ENCODE data around the gene CHD9. TPM values are rescaled to one million over a fixed set of nuclear protein-coding genes. Genes with fewer than 3 reads are reported as not detected.

The CHD9 gene
- total RNA-seq, 6 experiments from 2014 or later = 19.8 to 44.3 (median 30.2) TPM

DNA sequence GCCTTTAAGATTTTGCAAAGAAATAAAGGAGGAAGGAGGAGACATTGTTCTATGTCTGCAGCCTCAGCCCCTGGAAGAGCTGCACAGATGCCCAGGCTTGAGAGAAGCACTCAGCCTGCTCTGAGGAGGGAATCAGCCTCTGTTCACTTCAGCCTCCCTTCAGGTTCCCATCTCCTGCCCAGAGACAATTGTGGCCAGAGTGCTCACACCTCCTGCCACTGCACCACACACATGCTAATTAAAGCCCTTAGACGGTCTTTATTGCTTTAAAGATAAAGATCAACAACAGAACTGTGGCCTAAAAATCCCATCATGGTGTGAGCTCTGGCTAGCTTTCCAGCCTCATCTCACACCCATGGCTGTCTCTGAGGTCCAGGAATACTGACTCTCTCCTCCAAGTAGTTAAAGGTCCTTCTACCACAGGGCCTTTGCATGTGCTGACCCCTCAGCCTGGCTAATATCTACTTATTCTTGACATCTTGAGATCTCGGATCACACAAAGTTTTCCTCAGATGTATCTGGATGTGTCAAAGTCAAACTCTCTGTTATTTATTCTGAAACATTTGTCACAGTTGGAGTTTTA, 35.9 kb upstream of the CHD9 start:
- Histone ChIP-seq H3K9me3 (no peaks in the 10 kb centered on the region), H3K36me3 (no peaks in the 10 kb centered on the region), H3K27me3 (no peaks in the 10 kb centered on the region), H3K4me1 (no peaks in the 10 kb centered on the region), H3K4me3 (no peak overlapping the region), H3K27ac (no peak overlapping the region)
- no CpG with 5 or more reads among the region's 2 CpGs for WGBS (ENCODE audit: insufficient coverage, low coverage, low lambda C conversion rate, missing lambda C conversion rate)
- TF ChIP-seq, protein P1, sequence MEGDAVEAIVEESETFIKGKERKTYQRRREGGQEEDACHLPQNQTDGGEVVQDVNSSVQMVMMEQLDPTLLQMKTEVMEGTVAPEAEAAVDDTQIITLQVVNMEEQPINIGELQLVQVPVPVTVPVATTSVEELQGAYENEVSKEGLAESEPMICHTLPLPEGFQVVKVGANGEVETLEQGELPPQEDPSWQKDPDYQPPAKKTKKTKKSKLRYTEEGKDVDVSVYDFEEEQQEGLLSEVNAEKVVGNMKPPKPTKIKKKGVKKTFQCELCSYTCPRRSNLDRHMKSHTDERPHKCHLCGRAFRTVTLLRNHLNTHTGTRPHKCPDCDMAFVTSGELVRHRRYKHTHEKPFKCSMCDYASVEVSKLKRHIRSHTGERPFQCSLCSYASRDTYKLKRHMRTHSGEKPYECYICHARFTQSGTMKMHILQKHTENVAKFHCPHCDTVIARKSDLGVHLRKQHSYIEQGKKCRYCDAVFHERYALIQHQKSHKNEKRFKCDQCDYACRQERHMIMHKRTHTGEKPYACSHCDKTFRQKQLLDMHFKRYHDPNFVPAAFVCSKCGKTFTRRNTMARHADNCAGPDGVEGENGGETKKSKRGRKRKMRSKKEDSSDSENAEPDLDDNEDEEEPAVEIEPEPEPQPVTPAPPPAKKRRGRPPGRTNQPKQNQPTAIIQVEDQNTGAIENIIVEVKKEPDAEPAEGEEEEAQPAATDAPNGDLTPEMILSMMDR (IDR thresholded peaks at IDR 0.05) = no peak
- TF ChIP-seq POLR2A (IDR thresholded peaks at IDR 0.05) = no peak
- ATAC-seq (no peak), DNase-seq (no peak)
- intact Hi-C loops (cut with DNase I) = no loop called here

DNA sequence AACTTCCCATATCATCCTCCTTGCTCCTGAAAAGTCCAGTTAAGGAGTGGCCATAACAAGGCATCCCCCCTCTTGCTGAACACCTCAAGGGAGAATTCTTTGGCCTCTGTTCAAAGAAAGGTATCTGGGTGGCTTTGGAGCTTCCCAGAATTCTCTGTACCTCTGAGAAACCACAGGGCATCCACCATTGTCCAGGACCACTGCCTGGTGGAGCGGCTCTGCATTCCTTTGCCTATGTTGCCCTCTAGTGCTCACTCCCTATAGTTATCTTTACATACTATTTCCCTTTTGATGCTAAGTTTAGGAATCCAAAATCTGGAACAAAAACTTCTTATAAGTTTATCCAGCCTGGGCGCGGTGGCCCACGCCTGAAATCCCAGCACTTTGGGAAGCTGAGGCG, 32.4 kb upstream of the CHD9 start:
- no peaks in the 10 kb centered on the region for H3K27me3 ChIP-seq
- H3K4me3 ChIP-seq = no peak overlapping the region
- DNase-seq (no peak), ATAC-seq (peak; percentile 84 to 91 (median 88))
- 7% methylated on average over 5 of the region's 5 CpGs for WGBS (ENCODE audit: insufficient coverage, low coverage, low lambda C conversion rate, missing lambda C conversion rate)
- no peaks in the 10 kb centered on the region for H3K36me3 ChIP-seq
- no peak overlapping the region for H3K27ac ChIP-seq
- TF ChIP-seq POLR2A (IDR thresholded peaks at IDR 0.05) = no peak
- TF ChIP-seq, protein P1 (IDR thresholded peaks at IDR 0.05) = peak; percentile 41 to 60 (median 54)
- intact Hi-C loops (cut with DNase I) = no loop called here
- no peaks in the 10 kb centered on the region for H3K4me1 ChIP-seq
- H3K9me3 ChIP-seq = no peaks in the 10 kb centered on the region

DNA sequence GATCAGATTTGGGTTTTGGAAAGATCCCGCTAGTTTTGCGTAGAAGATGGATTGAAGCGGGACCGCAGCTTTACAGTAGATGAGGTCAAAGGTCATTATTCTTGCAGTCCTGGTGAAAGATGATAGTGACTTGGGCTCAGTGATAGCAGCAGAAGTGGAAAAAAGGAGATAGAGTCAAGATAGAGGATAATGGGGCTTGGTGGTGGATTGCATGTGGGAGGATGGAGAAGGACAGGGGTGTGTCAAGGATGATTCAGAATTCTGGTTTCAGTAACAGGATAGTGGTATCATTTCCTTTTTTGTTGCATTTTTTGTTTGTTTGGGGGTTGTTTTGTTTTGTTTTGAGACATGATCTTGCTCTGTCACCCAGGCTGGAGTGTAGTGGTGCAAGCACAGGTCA, 30.7 kb upstream of the CHD9 start:
- no peaks in the 10 kb centered on the region for H3K36me3 ChIP-seq
- TF ChIP-seq, protein P1 (IDR thresholded peaks at IDR 0.05) = no peak
- TF ChIP-seq POLR2A (IDR thresholded peaks at IDR 0.05) = no peak
- ATAC-seq (no peak), DNase-seq (no peak)
- no peaks in the 10 kb centered on the region for H3K27me3 ChIP-seq
- H3K27ac ChIP-seq = no peak overlapping the region
- WGBS (ENCODE audit: insufficient coverage, low coverage, low lambda C conversion rate, missing lambda C conversion rate) = 94% methylated on average over 4 of the region's 4 CpGs
- H3K4me3 ChIP-seq = no peak overlapping the region
- intact Hi-C loops (cut with DNase I) = no loop called here
- H3K9me3 ChIP-seq = no peaks in the 10 kb centered on the region
- H3K4me1 ChIP-seq = no peaks in the 10 kb centered on the region

DNA sequence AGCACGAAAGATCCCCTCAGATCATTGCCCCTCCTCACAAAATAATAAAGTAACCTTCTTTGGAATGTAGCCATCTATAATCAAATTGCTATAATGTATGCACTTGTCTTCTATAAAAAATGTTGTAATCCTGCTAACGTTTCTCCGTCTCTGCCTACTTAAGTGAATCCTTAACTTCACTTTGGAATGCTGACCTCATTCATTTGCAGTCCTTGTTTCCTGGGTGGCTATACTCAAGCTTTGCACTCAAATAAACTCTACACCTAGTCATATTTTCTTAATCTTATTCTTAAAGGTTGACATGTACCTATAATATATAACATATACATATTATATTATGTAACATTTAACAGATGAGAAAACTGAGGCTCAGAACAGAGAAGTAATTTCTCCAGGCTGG, 24.8 kb upstream of the CHD9 start:
- no peak for TF ChIP-seq POLR2A (IDR thresholded peaks at IDR 0.05)
- TF ChIP-seq, protein P1 (IDR thresholded peaks at IDR 0.05) = no peak
- no peaks in the 10 kb centered on the region for H3K27me3 ChIP-seq
- WGBS (ENCODE audit: insufficient coverage, low coverage, low lambda C conversion rate, missing lambda C conversion rate) = 72% methylated on average over 3 of the region's 3 CpGs
- ATAC-seq = no peak
- intact Hi-C loops (cut with DNase I) = no loop called here
- H3K9me3 ChIP-seq = no peaks in the 10 kb centered on the region
- no peak for DNase-seq
- H3K27ac ChIP-seq = no peak overlapping the region
- no peaks in the 10 kb centered on the region for H3K4me1 ChIP-seq
- no peak overlapping the region for H3K4me3 ChIP-seq
- no peaks in the 10 kb centered on the region for H3K36me3 ChIP-seq
